ENCODE results near the gene GNG3. TPM values are rescaled to one million over a fixed set of nuclear protein-coding genes. Genes with fewer than 3 reads are reported as not detected.
"Not testable (repeated sequence)": the region's sequence is repeated elsewhere in the genome, so short reads cannot be mapped to it uniquely, and the experiment has no call there.

GNG3 gene
- polyA plus RNA-seq, 4 donors, result 0.75 to 9.0 TPM; not detected in 2

- WGBS, 3 donors, result 0 to 1% (median 1%) methylated on average over 20 of the region's 20 CpGs
- Histone ChIP-seq H3K27ac (ENCODE audit: low read depth in 1 of 3, low read length in 2 of 3) (peak overlapping the region; percentile 90 to 95 (median 95)), H3K27me3 (ENCODE audit: control insufficient read depth in 3 of 3, insufficient read depth in 3 of 3, low read length in 3 of 3) (no peaks in the 10 kb centered on the region), H3K9me3 (ENCODE audit: control insufficient read depth in 2 of 2, insufficient read depth in 1 of 2, low read depth in 1 of 2, low read length in 1 of 2) (no peaks in the 10 kb centered on the region), H3K4me1 (ENCODE audit: control insufficient read depth in 3 of 3, insufficient read depth in 2 of 3, low read depth in 1 of 3, low read length in 2 of 3) (peaks cover 2 to 10% (median 2%) of the 10 kb centered on the region in 3 donors), H3K4me3 (ENCODE audit: low read depth in 1 of 3, low read length in 3 of 3) (peak overlapping the region; percentile 79 to 82 (median 81)), H3K36me3 (ENCODE audit: control insufficient read depth in 3 of 3, insufficient read depth in 2 of 3, low read depth in 1 of 3, low read length in 3 of 3) (peaks cover 5 to 25% (median 8%) of the 10 kb centered on the region in 3 donors)
- peak; percentile 98 to 99 for DNase-seq
- FAIRE-seq, result no peak
These were observed 20.3 kb downstream of the GNG3 start for GRCh38 chr11:62727872-62728170.

GRCh38 chr11:62728171-62728988, 20.9 kb downstream of the GNG3 start, which contains the start of gene TTC9C:
TTC9C (plus strand) TSS chr11:62728486; CDS start chr11:62728849, 363 bp downstream.
- Histone ChIP-seq H3K27me3 (ENCODE audit: control insufficient read depth in 3 of 3, insufficient read depth in 3 of 3, low read length in 3 of 3) (no peaks in the 10 kb centered on the region), H3K4me3 (ENCODE audit: low read depth in 1 of 3, low read length in 3 of 3) (peak within 1 kb of the TSS; percentile 81 to 83 (median 82)), H3K4me1 (ENCODE audit: control insufficient read depth in 3 of 3, insufficient read depth in 2 of 3, low read depth in 1 of 3, low read length in 2 of 3) (peaks cover 2 to 10% (median 2%) of the 10 kb centered on the region in 3 donors), H3K9me3 (ENCODE audit: control insufficient read depth in 2 of 2, insufficient read depth in 1 of 2, low read depth in 1 of 2, low read length in 1 of 2) (no peaks in the 10 kb centered on the region), H3K36me3 (ENCODE audit: control insufficient read depth in 3 of 3, insufficient read depth in 2 of 3, low read depth in 1 of 3, low read length in 3 of 3) (peaks cover 5 to 21% (median 6%) of the 10 kb centered on the region in 3 donors), H3K27ac (ENCODE audit: low read depth in 1 of 3, low read length in 2 of 3) (peak within 1 kb of the TSS; percentile 90 to 95 (median 95))
- DNase-seq (peak; percentile 92), FAIRE-seq (no peak)
- 0% methylated on average over 29 of the region's 29 CpGs for WGBS, 3 donors

GRCh38 chr11:62730076-62730475, 22.6 kb downstream of the GNG3 start:
- FAIRE-seq; H3K4me3 ChIP-seq (ENCODE audit: low read depth in 1 of 3, low read length in 3 of 3); H3K9me3 ChIP-seq (ENCODE audit: control insufficient read depth in 2 of 2, insufficient read depth in 1 of 2, low read depth in 1 of 2, low read length in 1 of 2); H3K27me3 ChIP-seq (ENCODE audit: control insufficient read depth in 3 of 3, insufficient read depth in 3 of 3, low read length in 3 of 3); H3K4me1 ChIP-seq (ENCODE audit: control insufficient read depth in 3 of 3, insufficient read depth in 2 of 3, low read depth in 1 of 3, low read length in 2 of 3); H3K27ac ChIP-seq (ENCODE audit: low read depth in 1 of 3, low read length in 2 of 3); DNase-seq: not testable (repeated sequence)
- 73 to 86% (median 73%) methylated on average over 14 of the region's 14 CpGs for WGBS, 3 donors
- peaks cover 3 to 31% (median 4%) of the 10 kb centered on the region in 3 donors for H3K36me3 ChIP-seq (ENCODE audit: control insufficient read depth in 3 of 3, insufficient read depth in 2 of 3, low read depth in 1 of 3, low read length in 3 of 3)

GRCh38 chr11:62732830-62733229, 25.4 kb downstream of the GNG3 start:
- peaks cover 2% of the 10 kb centered on the region in 3 donors for H3K4me1 ChIP-seq (ENCODE audit: control insufficient read depth in 3 of 3, insufficient read depth in 2 of 3, low read depth in 1 of 3, low read length in 2 of 3)
- FAIRE-seq, result no peak
- WGBS, 3 donors, result 74 to 88% (median 77%) methylated on average over 2 of the region's 2 CpGs
- no peak overlapping the region for H3K4me3 ChIP-seq (ENCODE audit: low read depth in 1 of 3, low read length in 3 of 3)
- H3K27ac ChIP-seq (ENCODE audit: low read depth in 1 of 3, low read length in 2 of 3), result no peak overlapping the region
- no peaks in the 10 kb centered on the region for H3K9me3 ChIP-seq (ENCODE audit: control insufficient read depth in 2 of 2, insufficient read depth in 1 of 2, low read depth in 1 of 2, low read length in 1 of 2)
- H3K36me3 ChIP-seq (ENCODE audit: control insufficient read depth in 3 of 3, insufficient read depth in 2 of 3, low read depth in 1 of 3, low read length in 3 of 3), result peaks cover 4 to 45% (median 7%) of the 10 kb centered on the region in 3 donors
- no peaks in the 10 kb centered on the region for H3K27me3 ChIP-seq (ENCODE audit: control insufficient read depth in 3 of 3, insufficient read depth in 3 of 3, low read length in 3 of 3)
- no peak for DNase-seq

- H3K4me1 ChIP-seq (ENCODE audit: control insufficient read depth in 3 of 3, insufficient read depth in 2 of 3, low read depth in 1 of 3, low read length in 2 of 3), result no peaks in the 10 kb centered on the region
These were observed 29.7 kb downstream of the GNG3 start for GRCh38 chr11:62737196-62737595.

GRCh38 chr11:62747475-62748160, 40.1 kb downstream of the GNG3 start:
- Histone ChIP-seq H3K4me1 (ENCODE audit: control insufficient read depth in 3 of 3, insufficient read depth in 2 of 3, low read depth in 1 of 3, low read length in 2 of 3) (peaks cover 0 to under 1% (median 0%) of the 10 kb centered on the region in 3 donors), H3K27me3 (ENCODE audit: control insufficient read depth in 3 of 3, insufficient read depth in 3 of 3, low read length in 3 of 3) (no peaks in the 10 kb centered on the region), H3K27ac (ENCODE audit: low read depth in 1 of 3, low read length in 2 of 3) (no peak overlapping the region), H3K4me3 (ENCODE audit: low read depth in 1 of 3, low read length in 3 of 3) (no peak overlapping the region), H3K36me3 (ENCODE audit: control insufficient read depth in 3 of 3, insufficient read depth in 2 of 3, low read depth in 1 of 3, low read length in 3 of 3) (peaks cover 2 to 23% (median 3%) of the 10 kb centered on the region in 3 donors), H3K9me3 (ENCODE audit: control insufficient read depth in 2 of 2, insufficient read depth in 1 of 2, low read depth in 1 of 2, low read length in 1 of 2) (no peaks in the 10 kb centered on the region)
- 76 to 84% (median 81%) methylated on average over 9 of the region's 9 CpGs for WGBS, 3 donors
- DNase-seq (no peak), FAIRE-seq (no peak)

More at GRCh38 chr11:62737196-62737595, 29.7 kb downstream of the GNG3 start:
- H3K36me3 ChIP-seq (ENCODE audit: control insufficient read depth in 3 of 3, insufficient read depth in 2 of 3, low read depth in 1 of 3, low read length in 3 of 3), result peaks cover 4 to 66% (median 16%) of the 10 kb centered on the region in 3 donors
- no peaks in the 10 kb centered on the region for H3K9me3 ChIP-seq (ENCODE audit: control insufficient read depth in 2 of 2, insufficient read depth in 1 of 2, low read depth in 1 of 2, low read length in 1 of 2)
- H3K27ac ChIP-seq (ENCODE audit: low read depth in 1 of 3, low read length in 2 of 3), result no peak overlapping the region
- FAIRE-seq (no peak), DNase-seq (no peak)
- H3K27me3 ChIP-seq (ENCODE audit: control insufficient read depth in 3 of 3, insufficient read depth in 3 of 3, low read length in 3 of 3), result no peaks in the 10 kb centered on the region
- H3K4me3 ChIP-seq (ENCODE audit: low read depth in 1 of 3, low read length in 3 of 3), result no peak overlapping the region

GRCh38 chr11:62749931-62750330, 42.5 kb downstream of the GNG3 start:
- WGBS, 3 donors, result 94 to 98% (median 98%) methylated on average over 5 of the region's 5 CpGs

GRCh38 chr11:62752177-62752785, 44.8 kb downstream of the GNG3 start:
- H3K27ac ChIP-seq (ENCODE audit: low read depth in 1 of 3, low read length in 2 of 3), result no peak overlapping the region
- peaks cover 2 to 29% (median 3%) of the 10 kb centered on the region in 3 donors for H3K36me3 ChIP-seq (ENCODE audit: control insufficient read depth in 3 of 3, insufficient read depth in 2 of 3, low read depth in 1 of 3, low read length in 3 of 3)
- H3K27me3 ChIP-seq (ENCODE audit: control insufficient read depth in 3 of 3, insufficient read depth in 3 of 3, low read length in 3 of 3), result no peaks in the 10 kb centered on the region
- no peak for FAIRE-seq
- no peak overlapping the region for H3K4me3 ChIP-seq (ENCODE audit: low read depth in 1 of 3, low read length in 3 of 3)
- peaks cover 0 to 10% (median 7%) of the 10 kb centered on the region in 3 donors for H3K4me1 ChIP-seq (ENCODE audit: control insufficient read depth in 3 of 3, insufficient read depth in 2 of 3, low read depth in 1 of 3, low read length in 2 of 3)
- DNase-seq, result no peak
- WGBS, 3 donors, result 93 to 96% (median 96%) methylated on average over 14 of the region's 14 CpGs
- no peaks in the 10 kb centered on the region for H3K9me3 ChIP-seq (ENCODE audit: control insufficient read depth in 2 of 2, insufficient read depth in 1 of 2, low read depth in 1 of 2, low read length in 1 of 2)

More at GRCh38 chr11:62749931-62750330, 42.5 kb downstream of the GNG3 start:
- Histone ChIP-seq H3K4me1 (ENCODE audit: control insufficient read depth in 3 of 3, insufficient read depth in 2 of 3, low read depth in 1 of 3, low read length in 2 of 3) (peaks cover 0 to 10% (median 7%) of the 10 kb centered on the region in 3 donors), H3K36me3 (ENCODE audit: control insufficient read depth in 3 of 3, insufficient read depth in 2 of 3, low read depth in 1 of 3, low read length in 3 of 3) (peaks cover 2 to 29% (median 3%) of the 10 kb centered on the region in 3 donors)
- not testable (repeated sequence) for DNase-seq; FAIRE-seq; H3K27me3 ChIP-seq (ENCODE audit: control insufficient read depth in 3 of 3, insufficient read depth in 3 of 3, low read length in 3 of 3); H3K27ac ChIP-seq (ENCODE audit: low read depth in 1 of 3, low read length in 2 of 3); H3K4me3 ChIP-seq (ENCODE audit: low read depth in 1 of 3, low read length in 3 of 3); H3K9me3 ChIP-seq (ENCODE audit: control insufficient read depth in 2 of 2, insufficient read depth in 1 of 2, low read depth in 1 of 2, low read length in 1 of 2)

All from small intestine (tissue), 7 donors.